ENCODE data around the gene CALM3. TPM values are rescaled to one million over a fixed set of nuclear protein-coding genes. Genes with fewer than 3 reads are reported as not detected.

Gene CALM3
- total RNA-seq, 1 experiment from 2014 or later = 213 TPM

DNA sequence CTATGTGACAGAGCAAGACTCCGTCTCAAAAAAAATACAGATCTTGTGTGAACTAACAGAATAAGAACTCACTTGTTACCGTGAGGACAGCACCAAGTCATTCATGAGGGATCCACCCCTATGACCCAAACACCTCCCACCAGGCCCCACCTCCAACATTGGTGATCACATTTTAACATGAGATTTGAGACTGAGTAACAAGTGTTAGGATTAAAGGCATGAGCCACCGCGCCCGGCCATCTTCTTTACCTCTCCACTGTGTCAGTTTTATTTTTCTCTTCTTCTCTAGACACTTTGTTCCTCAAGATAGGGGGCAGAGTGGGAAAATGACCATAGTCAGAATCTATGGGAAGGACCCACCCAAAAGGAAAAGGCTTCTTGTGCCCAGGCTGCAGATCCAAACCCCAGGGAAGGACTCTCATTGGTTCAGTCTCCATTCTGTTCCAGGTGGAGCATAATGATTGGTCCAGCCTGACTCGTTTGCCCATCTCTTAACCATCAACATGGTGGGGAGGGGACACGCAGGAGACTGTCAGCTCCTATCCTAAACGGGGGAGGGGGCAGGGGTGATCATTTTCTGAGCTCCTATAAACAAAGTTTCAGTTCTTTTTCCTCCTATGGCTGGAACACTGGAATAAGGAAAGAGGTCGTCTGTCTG lies 1.3 kb upstream of the CALM3 start:
- DNase-seq (ENCODE audit: low read depth) = peak; percentile 14

DNA sequence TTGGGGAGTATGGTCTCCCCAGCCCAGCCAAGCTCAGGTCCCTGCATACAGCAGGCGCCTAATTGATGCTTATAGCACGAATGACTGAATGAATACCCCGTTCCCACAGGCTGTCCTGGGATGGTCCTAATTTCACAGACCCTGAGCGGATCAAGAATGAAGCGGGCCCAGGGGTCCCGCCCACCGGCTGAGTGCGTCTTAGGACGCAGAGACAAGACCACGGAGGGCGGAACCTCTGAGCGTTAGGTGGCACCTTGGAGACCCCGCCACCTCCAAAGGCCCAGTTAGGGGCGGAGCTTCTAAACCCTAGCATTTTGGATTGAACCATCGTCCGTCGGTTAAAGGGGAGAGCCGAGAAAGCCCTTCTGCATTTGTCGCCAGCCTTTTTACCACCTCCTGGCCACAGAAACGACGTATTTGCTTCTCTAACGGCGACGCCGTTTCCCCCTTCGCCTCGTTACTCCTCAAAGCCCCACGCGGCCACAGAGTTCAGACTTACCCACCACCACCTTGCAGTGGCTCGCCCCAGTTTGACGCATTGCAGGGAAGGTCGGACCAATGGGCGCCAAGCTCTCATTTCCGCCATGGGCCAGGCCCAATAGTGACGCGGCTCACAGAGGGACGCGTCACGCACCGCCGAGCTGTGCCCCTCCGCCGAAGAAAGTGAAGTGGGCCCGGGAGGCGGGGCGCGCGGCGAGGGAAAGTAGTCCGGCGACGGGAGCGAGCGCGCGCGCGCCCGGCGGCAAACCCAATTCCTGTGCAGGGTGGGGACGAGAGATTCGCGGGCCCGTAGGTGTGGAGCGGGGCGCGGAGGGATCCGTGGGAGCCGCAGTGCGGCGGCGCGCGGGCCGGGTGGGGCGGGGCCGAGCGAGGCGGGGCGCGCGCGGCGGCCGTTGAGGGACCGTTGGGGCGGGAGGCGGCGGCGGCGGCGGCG lies 479 bp upstream of the CALM3 start:
- DNase-seq (ENCODE audit: low read depth) = peak; percentile 90

GRCh38 chr19:46602392-46603194 lies 1.5 kb downstream of the CALM3 start:
- DNase-seq (ENCODE audit: low read depth) = no peak

DNA sequence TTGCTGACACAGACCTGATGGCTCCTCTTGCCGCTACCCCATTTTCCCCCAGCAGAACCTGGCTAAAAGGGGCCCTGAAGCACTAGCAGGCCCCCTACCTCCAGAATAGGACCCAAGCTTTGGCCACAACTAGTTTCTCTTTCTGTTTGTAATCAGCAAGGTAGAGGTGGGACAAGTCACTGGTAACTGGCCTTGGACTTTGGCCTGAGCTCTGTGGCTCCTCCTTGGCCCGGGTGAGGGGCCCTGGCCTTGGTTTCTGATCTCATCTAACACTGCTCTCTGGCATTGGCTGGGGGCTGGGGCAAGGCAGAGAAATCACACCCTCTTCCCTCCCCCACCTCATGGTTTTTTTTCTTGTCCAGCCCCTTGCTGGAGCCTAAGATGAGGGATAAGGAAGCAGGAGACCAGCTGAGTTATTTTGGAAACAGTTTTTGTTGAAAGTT lies 2.1 kb downstream of the CALM3 start:
- no peak for DNase-seq (ENCODE audit: low read depth)

GRCh38 chr19:46603752-46604231 lies 2.7 kb downstream of the CALM3 start:
- DNase-seq (ENCODE audit: low read depth) = no peak

DNA sequence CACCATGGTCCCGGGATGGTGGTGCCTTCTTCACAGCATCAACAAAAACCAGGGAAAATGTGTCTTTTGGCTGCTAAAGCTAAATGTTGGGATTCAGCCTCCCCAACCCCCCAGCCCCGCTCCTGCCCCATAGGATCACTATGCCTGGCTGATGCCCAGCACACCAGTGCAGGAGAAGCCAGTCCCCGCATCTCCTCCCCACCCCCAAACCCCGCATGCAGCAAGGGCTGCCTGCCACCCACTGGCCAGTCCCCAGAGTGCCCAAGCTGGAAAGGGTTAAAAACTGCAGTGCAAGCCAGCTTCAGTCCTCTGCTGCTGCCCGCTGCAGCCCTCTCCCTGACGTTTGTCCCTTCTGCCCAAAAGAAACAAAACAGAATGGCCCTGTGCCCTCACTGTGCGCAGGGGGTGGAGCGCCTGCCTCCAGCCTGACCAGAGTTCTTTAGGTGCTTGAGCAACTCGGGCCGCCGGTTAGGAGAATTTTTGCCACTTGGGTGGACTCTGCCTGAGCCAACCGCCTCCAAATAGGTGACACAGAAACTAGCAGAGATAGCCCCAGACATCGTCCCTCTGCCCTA lies 3.7 kb downstream of the CALM3 start:
- DNase-seq (ENCODE audit: low read depth) = no peak

- DNase-seq (ENCODE audit: low read depth) = no peak
These were observed 4.3 kb downstream of the CALM3 start for GRCh38 chr19:46605356-46605821.

DNA sequence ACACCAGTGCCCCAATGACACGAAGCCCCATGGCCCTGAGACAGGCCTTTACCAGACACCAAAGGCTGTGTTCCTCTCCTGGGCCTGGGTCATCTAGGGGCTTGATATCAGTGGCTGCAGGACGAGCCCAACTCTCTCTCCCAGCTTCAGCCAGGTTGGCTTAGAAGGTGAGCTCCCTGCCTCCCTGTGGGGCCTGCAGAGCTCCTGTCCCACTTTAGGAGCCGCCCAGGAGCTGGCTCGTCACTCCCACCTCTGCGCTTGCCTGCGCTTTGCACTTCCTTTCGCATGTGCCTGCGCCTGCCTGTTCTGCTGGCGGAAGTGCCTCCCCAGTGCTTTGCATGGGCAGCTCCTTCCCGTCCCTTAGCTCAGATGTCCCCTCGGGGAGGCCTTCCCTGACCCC lies 4.9 kb downstream of the CALM3 start:
- DNase-seq (ENCODE audit: low read depth) = no peak

DNA sequence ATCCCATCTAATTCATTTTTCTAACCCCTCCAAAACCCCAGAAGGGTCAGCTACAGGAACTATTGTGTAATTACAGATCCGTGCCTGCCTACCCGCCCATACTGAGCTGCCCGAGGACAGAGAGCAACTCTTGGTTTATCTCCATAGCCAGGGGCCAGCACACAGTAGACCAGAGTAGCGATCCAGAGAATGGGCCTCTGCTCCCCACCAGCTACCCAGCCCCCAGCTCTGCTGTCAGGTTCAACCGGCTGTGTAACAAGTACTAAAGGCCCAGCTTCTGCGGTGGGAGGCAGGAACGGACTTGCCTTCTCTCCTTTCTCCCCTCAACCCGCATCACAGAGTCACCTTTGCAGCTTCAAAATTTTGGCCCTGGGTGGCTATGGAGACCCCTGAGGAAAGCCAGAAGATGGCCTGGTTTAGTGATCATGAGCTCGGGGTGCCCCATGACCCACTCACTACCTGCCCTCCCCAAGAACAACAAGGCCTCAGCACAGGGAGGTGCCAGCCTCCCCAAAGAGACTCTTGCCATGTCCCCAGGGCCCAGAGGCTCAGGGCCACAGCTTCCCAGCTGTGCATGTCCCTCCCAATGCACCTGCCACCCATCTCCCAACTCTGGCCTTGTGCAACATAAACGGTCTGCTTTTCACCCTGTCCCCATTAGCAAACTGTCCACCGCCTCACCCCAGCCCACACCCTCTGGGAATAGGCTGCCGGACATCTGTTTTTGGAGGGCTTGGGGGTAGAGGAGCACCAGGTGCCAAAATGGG lies 5.7 kb downstream of the CALM3 start:
- no peak for DNase-seq (ENCODE audit: low read depth)

GRCh38 chr19:46607448-46607841 lies 6.3 kb downstream of the CALM3 start:
- no peak for DNase-seq (ENCODE audit: low read depth)

GRCh38 chr19:46608178-46608577 lies 7.0 kb downstream of the CALM3 start:
- no peak for DNase-seq (ENCODE audit: low read depth)

- DNase-seq (ENCODE audit: low read depth) = no peak
These were observed 7.6 kb downstream of the CALM3 start for GRCh38 chr19:46608581-46609345.

DNA sequence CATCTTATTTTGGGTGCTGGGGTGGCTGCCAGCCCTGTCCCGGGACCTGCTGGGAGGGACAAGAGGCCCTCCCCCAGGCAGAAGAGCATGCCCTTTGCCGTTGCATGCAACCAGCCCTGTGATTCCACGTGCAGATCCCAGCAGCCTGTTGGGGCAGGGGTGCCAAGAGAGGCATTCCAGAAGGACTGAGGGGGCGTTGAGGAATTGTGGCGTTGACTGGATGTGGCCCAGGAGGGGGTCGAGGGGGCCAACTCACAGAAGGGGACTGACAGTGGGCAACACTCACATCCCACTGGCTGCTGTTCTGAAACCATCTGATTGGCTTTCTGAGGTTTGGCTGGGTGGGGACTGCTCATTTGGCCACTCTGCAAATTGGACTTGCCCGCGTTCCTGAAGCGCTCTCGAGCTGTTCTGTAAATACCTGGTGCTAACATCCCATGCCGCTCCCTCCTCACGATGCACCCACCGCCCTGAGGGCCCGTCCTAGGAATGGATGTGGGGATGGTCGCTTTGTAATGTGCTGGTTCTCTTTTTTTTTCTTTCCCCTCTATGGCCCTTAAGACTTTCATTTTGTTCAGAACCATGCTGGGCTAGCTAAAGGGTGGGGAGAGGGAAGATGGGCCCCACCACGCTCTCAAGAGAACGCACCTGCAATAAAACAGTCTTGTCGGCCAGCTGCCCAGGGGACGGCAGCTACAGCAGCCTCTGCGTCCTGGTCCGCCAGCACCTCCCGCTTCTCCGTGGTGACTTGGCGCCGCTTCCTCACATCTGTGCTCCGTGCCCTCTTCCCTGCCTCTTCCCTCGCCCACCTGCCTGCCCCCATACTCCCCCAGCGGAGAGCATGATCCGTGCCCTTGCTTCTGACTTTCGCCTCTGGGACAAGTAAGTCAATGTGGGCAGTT lies 8.6 kb downstream of the CALM3 start:
- DNase-seq (ENCODE audit: low read depth) = no peak

DNA sequence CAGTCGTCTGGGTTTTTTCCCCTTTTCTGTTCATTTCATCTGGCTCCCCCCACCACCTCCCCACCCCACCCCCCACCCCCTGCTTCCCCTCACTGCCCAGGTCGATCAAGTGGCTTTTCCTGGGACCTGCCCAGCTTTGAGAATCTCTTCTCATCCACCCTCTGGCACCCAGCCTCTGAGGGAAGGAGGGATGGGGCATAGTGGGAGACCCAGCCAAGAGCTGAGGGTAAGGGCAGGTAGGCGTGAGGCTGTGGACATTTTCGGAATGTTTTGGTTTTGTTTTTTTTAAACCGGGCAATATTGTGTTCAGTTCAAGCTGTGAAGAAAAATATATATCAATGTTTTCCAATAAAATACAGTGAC lies 9.3 kb downstream of the CALM3 start:
- DNase-seq (ENCODE audit: low read depth) = no peak

DNA sequence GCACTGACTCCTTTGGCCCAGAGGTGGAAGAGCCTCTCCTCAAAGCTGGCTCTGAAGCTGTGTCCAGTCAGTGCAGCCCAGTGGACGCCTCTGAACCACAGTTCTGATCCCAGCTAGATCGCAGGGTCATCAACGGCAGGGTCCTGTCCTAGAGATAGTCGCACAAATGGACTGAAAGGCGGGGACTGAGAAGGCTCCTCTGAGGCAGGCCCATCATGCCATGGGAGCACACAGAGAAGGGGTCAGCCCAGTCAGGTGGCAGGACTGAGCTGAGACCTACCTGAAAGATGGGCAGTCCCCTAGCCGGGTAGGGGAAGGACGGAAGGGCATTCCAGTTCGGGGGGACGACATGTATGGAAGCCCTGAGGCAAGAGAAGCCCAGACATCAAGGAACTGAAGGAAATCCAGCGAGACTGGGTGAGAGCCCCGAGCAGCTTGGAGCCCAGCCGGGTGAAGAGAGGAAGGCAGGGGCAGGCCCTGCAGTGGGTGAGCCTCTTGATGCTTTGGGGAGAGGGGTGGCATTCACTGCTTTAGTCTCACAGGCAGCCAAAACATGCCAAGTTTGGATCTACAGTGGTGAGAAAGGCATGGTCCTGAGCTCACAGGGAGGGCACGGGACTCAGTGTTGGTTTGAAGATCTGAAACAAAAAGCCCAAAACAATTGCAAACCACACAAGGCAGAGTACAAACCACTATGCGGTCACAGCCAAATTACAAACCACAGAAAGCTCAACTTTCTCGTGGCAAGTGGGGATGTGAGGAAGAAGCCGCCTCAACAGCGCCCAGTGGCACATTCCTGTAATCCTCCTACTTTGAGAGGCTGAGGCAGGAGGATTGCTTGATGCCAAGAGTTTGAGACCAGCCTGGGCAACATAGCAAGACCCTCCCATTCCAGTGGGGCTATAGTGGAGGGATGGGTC lies 10.0 kb downstream of the CALM3 start:
- DNase-seq (ENCODE audit: low read depth) = peak; percentile 37

DNA sequence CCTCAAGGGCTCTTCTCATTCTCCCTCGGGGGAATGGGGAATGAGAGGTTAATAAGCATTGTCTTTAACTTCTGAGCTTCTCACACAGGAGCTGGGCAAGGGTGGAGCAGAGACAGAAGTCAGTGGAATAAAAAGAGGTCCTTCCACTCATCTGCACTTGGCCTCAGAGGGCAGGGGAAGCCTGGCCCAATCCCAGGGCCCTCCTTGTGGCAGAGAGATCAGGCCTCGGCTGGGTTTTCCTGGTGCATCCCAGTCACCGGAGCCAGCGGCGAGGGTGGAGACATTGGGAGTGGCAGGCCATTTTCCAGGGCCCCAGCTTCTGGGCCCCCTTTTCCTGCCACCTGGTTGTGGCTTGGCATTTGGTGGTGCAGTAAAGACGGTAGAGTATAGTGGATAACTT lies 10.6 kb downstream of the CALM3 start:
- DNase-seq (ENCODE audit: low read depth) = no peak

- no peak for DNase-seq (ENCODE audit: low read depth)
These were observed 12.4 kb downstream of the CALM3 start for GRCh38 chr19:46613525-46613924.
